HG03103 (cell line): ENCODE results near the gene OSGEP.
"Not testable (repeated sequence)": the region's sequence is repeated elsewhere in the genome, so short reads cannot be mapped to it uniquely, and the experiment has no call there.

Experiments
- ATAC-seq: cut with Tn5 transposase; IDR thresholded peaks from one replicate; pipeline ENCODE4 v1.9.1; 2021; ENCODE audit warnings: low read depth; ENCODE audit not compliant: unreplicated experiment

The OSGEP gene

GRCh38 chr14:20470603-20470901, 15.9 kb upstream of the OSGEP start:
- ATAC-seq = no peak

GRCh38 chr14:20469890-20470602, 15.4 kb upstream of the OSGEP start:
- ATAC-seq = peak; percentile 25

- peak; percentile 93 for ATAC-seq
Observed at GRCh38 chr14:20469242-20469889, 14.8 kb upstream of the OSGEP start, which contains the start of gene PNP. TSS of gene PNP (plus strand) at chr14:20469406. CDS start at chr14:20469525, 119 bp downstream.

GRCh38 chr14:20468764-20469241, 14.2 kb upstream of the OSGEP start:
- no peak for ATAC-seq

GRCh38 chr14:20461225-20462141, 6.9 kb upstream of the OSGEP start, which contains the start of gene PIP4P1:
TSS of gene PIP4P1 (minus strand) at chr14:20461434. CDS start at chr14:20461325, 109 bp downstream.
- ATAC-seq = peak; percentile 93

- peak; percentile 2 for ATAC-seq
Observed at GRCh38 chr14:20460458-20461224, 6.0 kb upstream of the OSGEP start.

GRCh38 chr14:20458031-20458789, 3.6 kb upstream of the OSGEP start:
- no peak for ATAC-seq

- no peak for ATAC-seq
Observed at GRCh38 chr14:20456971-20457370, 2.4 kb upstream of the OSGEP start.

- ATAC-seq = peak; percentile 39
Observed at GRCh38 chr14:20455355-20456300, 1.0 kb upstream of the OSGEP start.

- not testable (repeated sequence) for ATAC-seq
Observed at GRCh38 chr14:20452831-20453230, 1.8 kb downstream of the OSGEP start.

- no peak for ATAC-seq
Observed at GRCh38 chr14:20446889-20447288, 7.7 kb downstream of the OSGEP start.

GRCh38 chr14:20443650-20444049, 11.0 kb downstream of the OSGEP start:
- not testable (repeated sequence) for ATAC-seq

GRCh38 chr14:20441461-20441860, 13.2 kb downstream of the OSGEP start:
- no peak for ATAC-seq

- ATAC-seq = peak; percentile 59
Observed at GRCh38 chr14:20440882-20441281, 13.7 kb downstream of the OSGEP start.

- no peak for ATAC-seq
Observed at GRCh38 chr14:20440465-20440864, 14.1 kb downstream of the OSGEP start.

- ATAC-seq = no peak
Observed at GRCh38 chr14:20438664-20439063, 15.9 kb downstream of the OSGEP start.

- ATAC-seq = no peak
Observed at GRCh38 chr14:20436363-20436755, 18.3 kb downstream of the OSGEP start.

GRCh38 chr14:20435582-20436362, 18.8 kb downstream of the OSGEP start, which contains the start of gene KLHL33:
TSS of gene KLHL33 (minus strand) at chr14:20436166. CDS start at chr14:20435811, 355 bp downstream.
- no peak for ATAC-seq
